Hepatocyte (in vitro differentiated cells): ENCODE results near the gene SIRT6.

ENCODE experiments used
- EZH2 ChIP-seq: fragments of 200-600 bp; sonication (generic); IDR thresholded peaks from 2 replicates; pipeline ENCODE4 v1.6.1; 2016; ENCODE audit warnings: antibody characterized with exemption, mild to moderate bottlenecking, borderline replicate concordance
- TF ChIP-seq, protein P1 (sequence below): fragments of 200-600 bp; sonication (generic); IDR thresholded peaks from 2 replicates; pipeline ENCODE4 v1.5.1; 2016; ENCODE audit warnings: antibody characterized with exemption, mild to moderate bottlenecking; ENCODE audit not compliant: poor library complexity

DNA sequence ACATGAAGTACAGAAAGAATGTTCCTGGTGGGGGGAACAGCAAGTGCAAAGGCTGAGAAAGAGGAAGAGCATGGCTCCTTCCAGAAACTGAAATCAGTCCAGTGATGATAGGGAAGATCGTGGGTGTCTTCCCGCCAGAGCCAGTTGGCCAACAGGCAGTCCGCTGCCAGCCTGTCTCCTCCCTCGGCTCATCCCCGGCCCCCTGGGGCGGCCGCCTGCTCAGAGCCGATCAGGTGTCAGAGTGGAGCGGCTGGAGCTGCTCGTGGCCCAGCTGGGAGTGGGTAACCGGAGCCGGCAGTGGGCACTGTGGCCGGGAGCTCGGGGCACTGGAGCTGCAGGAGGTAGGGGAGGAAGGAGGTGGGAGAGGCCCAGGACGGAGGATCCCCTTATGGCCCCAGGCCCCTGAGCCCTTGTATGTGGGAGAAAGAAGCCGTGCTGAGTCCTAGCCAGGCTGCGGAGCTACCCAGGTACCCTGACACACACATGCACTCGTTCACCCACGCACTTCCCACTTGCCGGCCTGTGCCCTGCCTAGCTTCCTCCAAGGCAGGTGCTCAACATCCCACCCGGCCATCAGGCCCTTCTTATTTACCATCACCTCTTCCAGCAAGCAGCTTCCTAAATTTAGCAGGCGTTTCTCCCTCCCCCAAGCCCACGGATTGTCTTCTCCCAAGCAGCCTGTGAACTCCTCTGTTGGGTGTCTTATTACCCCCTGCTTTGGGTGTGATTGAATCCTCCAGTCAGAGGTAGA, 1.8 kb upstream of the SIRT6 start:
- TF ChIP-seq, protein P1, sequence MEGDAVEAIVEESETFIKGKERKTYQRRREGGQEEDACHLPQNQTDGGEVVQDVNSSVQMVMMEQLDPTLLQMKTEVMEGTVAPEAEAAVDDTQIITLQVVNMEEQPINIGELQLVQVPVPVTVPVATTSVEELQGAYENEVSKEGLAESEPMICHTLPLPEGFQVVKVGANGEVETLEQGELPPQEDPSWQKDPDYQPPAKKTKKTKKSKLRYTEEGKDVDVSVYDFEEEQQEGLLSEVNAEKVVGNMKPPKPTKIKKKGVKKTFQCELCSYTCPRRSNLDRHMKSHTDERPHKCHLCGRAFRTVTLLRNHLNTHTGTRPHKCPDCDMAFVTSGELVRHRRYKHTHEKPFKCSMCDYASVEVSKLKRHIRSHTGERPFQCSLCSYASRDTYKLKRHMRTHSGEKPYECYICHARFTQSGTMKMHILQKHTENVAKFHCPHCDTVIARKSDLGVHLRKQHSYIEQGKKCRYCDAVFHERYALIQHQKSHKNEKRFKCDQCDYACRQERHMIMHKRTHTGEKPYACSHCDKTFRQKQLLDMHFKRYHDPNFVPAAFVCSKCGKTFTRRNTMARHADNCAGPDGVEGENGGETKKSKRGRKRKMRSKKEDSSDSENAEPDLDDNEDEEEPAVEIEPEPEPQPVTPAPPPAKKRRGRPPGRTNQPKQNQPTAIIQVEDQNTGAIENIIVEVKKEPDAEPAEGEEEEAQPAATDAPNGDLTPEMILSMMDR, result no peak
- TF ChIP-seq EZH2, result no peak
